COR-L47 (cell line): Measurements from ENCODE around the gene RAF1.
"Not testable (repeated sequence)": the region's sequence is repeated elsewhere in the genome, so short reads cannot be mapped to it uniquely, and the experiment has no call there.

Experiments used
- DNase-seq: peaks from one replicate; lab custom pipeline; 2025; lab: John Stamatoyannopoulos, UW

Gene RAF1

DNA sequence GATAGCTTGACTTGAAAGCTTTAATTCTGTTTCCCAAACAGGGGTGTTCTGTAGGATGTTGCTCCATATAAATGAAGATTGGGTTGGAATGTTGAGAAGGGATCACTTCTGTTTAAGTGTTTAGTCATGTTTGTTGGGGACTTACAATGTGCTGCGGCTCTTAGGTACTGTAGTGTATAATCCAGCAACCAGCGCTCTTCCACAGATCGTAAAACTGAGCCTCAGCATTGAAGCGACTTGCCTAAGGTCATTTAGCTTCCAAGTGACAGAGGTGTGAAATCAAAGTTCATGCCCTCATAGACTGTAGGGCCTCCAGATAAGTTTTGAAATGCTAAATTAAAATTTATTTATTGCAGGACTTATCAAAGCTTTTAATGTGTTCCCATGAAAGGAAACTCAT, 105.2 kb downstream of the RAF1 start:
- no peak for DNase-seq

DNA sequence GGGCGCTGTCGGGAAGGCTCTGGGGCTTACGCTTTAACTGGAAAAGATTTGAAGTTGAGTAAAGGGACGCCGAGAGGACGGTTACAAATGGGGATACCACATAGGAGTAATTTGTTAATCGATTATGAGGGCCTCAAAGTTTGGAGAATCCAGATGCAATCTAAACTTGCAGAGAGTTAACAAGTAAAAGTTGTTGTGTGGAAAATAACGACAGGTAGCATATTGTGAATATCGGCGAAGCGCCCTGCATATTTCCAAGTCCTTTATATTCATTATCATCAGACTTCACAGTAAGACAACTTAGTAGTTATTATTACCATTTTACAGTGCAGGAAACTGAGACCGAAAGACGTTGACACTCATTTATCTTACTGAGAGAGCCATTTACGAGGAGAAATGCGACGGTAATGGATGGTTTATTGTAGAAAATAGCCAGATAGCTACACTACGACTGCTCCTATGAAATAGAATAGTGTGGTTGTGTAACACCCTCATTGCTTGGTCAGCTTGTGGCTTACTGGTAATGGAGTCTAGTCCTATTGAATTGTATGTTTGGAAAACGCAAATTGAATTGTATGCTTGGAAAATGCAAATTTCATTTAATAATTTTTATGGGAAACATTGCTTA, 106.3 kb downstream of the RAF1 start:
- no peak for DNase-seq

- DNase-seq = peak; percentile 68
These were observed 107.0 kb downstream of the RAF1 start, which contains the start of gene MKRN2 for GRCh38 chr3:12556690-12557472. TSS of gene MKRN2 (plus strand) at chr3:12557087. CDS start at chr3:12557151, 64 bp downstream.

DNA sequence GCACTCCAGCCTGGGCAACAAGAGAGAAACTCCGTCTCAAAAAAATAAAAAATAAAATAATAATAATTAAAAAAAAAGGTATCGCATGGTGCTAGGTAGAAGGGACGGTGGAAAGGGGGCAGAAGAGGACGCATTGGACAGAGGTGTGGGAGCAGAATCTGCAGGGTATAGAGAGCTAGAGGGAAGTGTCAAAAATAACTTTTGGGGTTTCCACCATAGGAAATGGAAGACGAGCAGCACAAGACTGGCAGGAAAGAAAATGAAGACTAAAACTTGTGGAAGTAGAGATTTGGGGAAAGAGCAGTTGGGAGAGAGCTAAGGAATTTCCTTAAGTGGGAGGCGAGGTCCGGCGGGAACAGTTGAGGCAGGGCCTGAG, 107.6 kb downstream of the RAF1 start:
- no peak for DNase-seq

GRCh38 chr3:12553921-12554391, 110.0 kb downstream of the RAF1 start:
- peak; percentile 54 for DNase-seq

- no peak for DNase-seq
These were observed 113.8 kb downstream of the RAF1 start for GRCh38 chr3:12549971-12550760.

- DNase-seq = no peak
These were observed 118.5 kb downstream of the RAF1 start, which contains the start of gene MKRN2OS for GRCh38 chr3:12545473-12545791. TSS of gene MKRN2OS (minus strand) at chr3:12545499. CDS start at chr3:12545464, 35 bp downstream.

- DNase-seq = no peak
These were observed 119.1 kb downstream of the RAF1 start for GRCh38 chr3:12544652-12545472.

DNA sequence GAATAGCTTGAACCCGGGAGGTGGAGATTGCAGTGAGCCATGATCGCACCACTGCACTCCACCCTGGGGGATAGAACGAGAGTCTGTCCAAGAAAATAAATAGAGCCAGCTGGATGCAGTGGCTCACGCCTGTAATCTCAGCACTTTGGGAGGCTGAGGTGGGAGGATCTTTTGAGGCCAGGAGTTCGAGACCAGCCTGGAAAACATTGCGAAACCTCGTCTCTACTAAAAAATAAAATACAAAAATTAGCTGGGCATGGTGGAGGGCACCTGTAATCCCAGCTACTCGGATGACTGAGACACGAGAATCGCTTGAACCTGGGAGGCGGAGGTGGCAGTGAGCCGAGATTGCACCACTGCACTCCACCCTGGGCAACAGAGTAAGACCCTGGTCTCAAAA, 120.4 kb downstream of the RAF1 start:
- not testable (repeated sequence) for DNase-seq

GRCh38 chr3:12541625-12542024, 122.3 kb downstream of the RAF1 start:
- no peak for DNase-seq

DNA sequence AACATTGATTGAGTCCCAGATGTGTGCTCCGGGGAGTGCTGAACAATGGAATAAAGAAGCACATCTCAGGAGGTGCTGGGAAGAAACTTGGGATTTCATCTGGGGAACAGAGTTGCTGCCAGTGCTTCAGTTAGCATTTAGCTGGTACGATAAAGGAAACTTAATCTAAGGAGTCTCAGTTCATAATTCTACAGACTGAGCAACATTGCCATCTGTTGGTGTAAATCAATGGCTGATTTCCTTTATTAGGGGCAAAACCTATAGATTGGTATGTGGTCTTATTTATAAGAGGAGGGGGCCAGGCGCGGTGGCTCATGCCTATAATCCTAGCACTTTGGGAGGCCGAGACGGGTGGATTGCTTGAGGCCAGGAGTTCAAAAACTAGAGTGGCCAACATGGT, 127.5 kb downstream of the RAF1 start:
- DNase-seq = no peak
